ENCODE data around the gene CBX8.

Gene CBX8

GRCh38 chr17:79803421-79803996 lies 6.6 kb upstream of the CBX8 start:
- Histone ChIP-seq H3K36me3 (ENCODE audit: control insufficient read depth, insufficient read depth, low read length) (no peaks in the 10 kb centered on the region), H3K9me3 (ENCODE audit: control insufficient read depth, insufficient read depth, low read length) (no peaks in the 10 kb centered on the region), H3K27ac (ENCODE audit: low read length) (no peak overlapping the region), H3K4me3 (ENCODE audit: low read length) (no peak overlapping the region), H3K27me3 (ENCODE audit: control insufficient read depth, insufficient read depth, low read length) (peaks cover 90% of the 10 kb centered on the region), H3K4me1 (ENCODE audit: control insufficient read depth, insufficient read depth, low read length) (peaks cover 10% of the 10 kb centered on the region)
- DNase-seq (ENCODE audit: low read depth, low spot score): no peak
- WGBS (ENCODE audit: insufficient coverage, insufficient read length): no CpG with 5 or more reads among the region's 31 CpGs

- H3K27me3 ChIP-seq (ENCODE audit: control insufficient read depth, insufficient read depth, low read length): peaks cover 90% of the 10 kb centered on the region
- no CpG with 5 or more reads among the region's 57 CpGs for WGBS (ENCODE audit: insufficient coverage, insufficient read length)
Observed at GRCh38 chr17:79802736-79803420, 6.0 kb upstream of the CBX8 start.

GRCh38 chr17:79802039-79802735 lies 5.3 kb upstream of the CBX8 start:
- Histone ChIP-seq H3K4me3 (ENCODE audit: low read length) (no peak overlapping the region), H3K27ac (ENCODE audit: low read length) (no peak overlapping the region), H3K27me3 (ENCODE audit: control insufficient read depth, insufficient read depth, low read length) (peaks cover 83% of the 10 kb centered on the region), H3K4me1 (ENCODE audit: control insufficient read depth, insufficient read depth, low read length) (peaks cover 12% of the 10 kb centered on the region), H3K9me3 (ENCODE audit: control insufficient read depth, insufficient read depth, low read length) (no peaks in the 10 kb centered on the region), H3K36me3 (ENCODE audit: control insufficient read depth, insufficient read depth, low read length) (no peaks in the 10 kb centered on the region)
- WGBS (ENCODE audit: insufficient coverage, insufficient read length): no CpG with 5 or more reads among the region's 11 CpGs
- DNase-seq (ENCODE audit: low read depth, low spot score): no peak

More at GRCh38 chr17:79802736-79803420, 6.0 kb upstream of the CBX8 start:
- Histone ChIP-seq H3K36me3 (ENCODE audit: control insufficient read depth, insufficient read depth, low read length) (no peaks in the 10 kb centered on the region), H3K4me1 (ENCODE audit: control insufficient read depth, insufficient read depth, low read length) (peaks cover 12% of the 10 kb centered on the region), H3K27ac (ENCODE audit: low read length) (no peak overlapping the region), H3K9me3 (ENCODE audit: control insufficient read depth, insufficient read depth, low read length) (no peaks in the 10 kb centered on the region), H3K4me3 (ENCODE audit: low read length) (no peak overlapping the region)
- no peak for DNase-seq (ENCODE audit: low read depth, low spot score)

- Histone ChIP-seq H3K36me3 (ENCODE audit: control insufficient read depth, insufficient read depth, low read length) (no peaks in the 10 kb centered on the region), H3K4me3 (ENCODE audit: low read length) (no peak overlapping the region), H3K9me3 (ENCODE audit: control insufficient read depth, insufficient read depth, low read length) (no peaks in the 10 kb centered on the region), H3K27me3 (ENCODE audit: control insufficient read depth, insufficient read depth, low read length) (peaks cover 76% of the 10 kb centered on the region), H3K27ac (ENCODE audit: low read length) (no peak overlapping the region), H3K4me1 (ENCODE audit: control insufficient read depth, insufficient read depth, low read length) (peaks cover 9% of the 10 kb centered on the region)
- no CpG with 5 or more reads among the region's 52 CpGs for WGBS (ENCODE audit: insufficient coverage, insufficient read length)
- DNase-seq (ENCODE audit: low read depth, low spot score): no peak
Observed at GRCh38 chr17:79801156-79802038, 4.5 kb upstream of the CBX8 start.

DNA sequence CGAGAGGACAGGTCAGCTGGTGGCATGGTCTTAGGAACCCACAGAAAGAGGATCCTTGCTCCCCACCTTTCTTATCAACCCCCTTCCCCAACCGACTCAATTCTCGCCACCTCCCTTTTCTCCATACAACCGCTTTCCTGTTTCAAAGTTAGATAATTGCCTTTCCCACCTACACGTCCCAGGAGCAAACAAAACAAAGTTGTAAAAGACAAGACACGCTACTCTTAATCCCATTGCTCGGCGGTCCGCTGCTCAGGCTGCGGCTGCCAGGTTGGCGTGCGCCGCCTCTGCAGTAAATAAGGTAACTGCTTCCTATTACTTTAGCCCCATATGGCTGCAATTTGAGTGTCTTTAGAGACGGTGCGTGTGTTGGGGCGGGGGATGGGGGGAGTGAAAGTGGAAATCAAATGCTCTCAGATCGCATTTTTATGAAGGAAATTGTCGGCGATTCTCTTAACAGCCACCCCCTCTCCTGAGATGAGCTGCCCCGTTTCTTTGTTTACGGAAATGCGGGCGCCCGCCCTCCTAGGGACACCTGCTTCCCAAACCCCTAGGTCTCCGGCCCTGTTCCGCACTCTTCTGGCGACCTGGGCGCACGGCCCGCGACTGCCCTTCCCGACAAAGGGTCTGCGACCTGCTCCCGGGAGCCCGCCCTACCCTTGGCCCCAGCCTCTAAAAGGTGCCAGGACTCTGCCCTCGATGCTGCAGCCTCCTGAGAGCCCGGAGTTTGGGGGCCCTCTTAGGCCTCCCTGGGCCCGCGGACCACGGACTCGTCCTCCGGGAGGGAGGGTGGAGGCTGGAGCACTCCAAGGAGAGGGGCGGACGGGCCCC lies 3.7 kb upstream of the CBX8 start:
- DNase-seq (ENCODE audit: low read depth, low spot score): no peak
- H3K9me3 ChIP-seq (ENCODE audit: control insufficient read depth, insufficient read depth, low read length): no peaks in the 10 kb centered on the region
- H3K36me3 ChIP-seq (ENCODE audit: control insufficient read depth, insufficient read depth, low read length): no peaks in the 10 kb centered on the region
- no peak overlapping the region for H3K4me3 ChIP-seq (ENCODE audit: low read length)
- peaks cover 6% of the 10 kb centered on the region; the same call in 1 of the 2 replicates for H3K4me1 ChIP-seq (ENCODE audit: control insufficient read depth, insufficient read depth, low read length)
- H3K27ac ChIP-seq (ENCODE audit: low read length): no peak overlapping the region
- peaks cover 77% of the 10 kb centered on the region for H3K27me3 ChIP-seq (ENCODE audit: control insufficient read depth, insufficient read depth, low read length)
- WGBS (ENCODE audit: insufficient coverage, insufficient read length): no CpG with 5 or more reads among the region's 44 CpGs

- WGBS (ENCODE audit: insufficient coverage, insufficient read length): no CpG with 5 or more reads among the region's 31 CpGs
- no peak for DNase-seq (ENCODE audit: low read depth, low spot score)
- no peak overlapping the region for H3K27ac ChIP-seq (ENCODE audit: low read length)
- no peaks in the 10 kb centered on the region for H3K36me3 ChIP-seq (ENCODE audit: control insufficient read depth, insufficient read depth, low read length)
- H3K9me3 ChIP-seq (ENCODE audit: control insufficient read depth, insufficient read depth, low read length): no peaks in the 10 kb centered on the region
- peaks cover 9% of the 10 kb centered on the region; the same call in 1 of the 2 replicates for H3K4me1 ChIP-seq (ENCODE audit: control insufficient read depth, insufficient read depth, low read length)
- H3K27me3 ChIP-seq (ENCODE audit: control insufficient read depth, insufficient read depth, low read length): peaks cover 77% of the 10 kb centered on the region
- no peak overlapping the region for H3K4me3 ChIP-seq (ENCODE audit: low read length)
Observed at GRCh38 chr17:79799538-79800324, 2.9 kb upstream of the CBX8 start.

DNA sequence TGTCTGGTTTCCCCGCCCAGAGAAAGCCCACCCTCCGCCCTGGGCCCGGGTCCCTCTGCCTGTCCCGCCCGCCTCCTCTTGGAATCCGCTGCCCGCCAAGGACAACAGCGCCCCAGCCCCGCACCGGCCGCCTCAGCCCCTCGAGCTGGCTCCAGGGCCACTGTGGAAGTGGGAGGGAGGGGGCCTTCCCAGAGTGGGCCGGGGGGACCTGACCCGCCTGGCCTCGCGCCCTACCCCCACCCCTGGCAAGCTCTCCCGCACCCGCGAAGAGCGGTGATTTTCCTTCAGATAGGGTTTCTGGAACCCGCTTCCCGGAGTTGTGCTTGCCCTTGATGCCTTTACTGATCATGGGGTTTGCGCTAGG lies 2.3 kb upstream of the CBX8 start:
- no CpG with 5 or more reads among the region's 23 CpGs for WGBS (ENCODE audit: insufficient coverage, insufficient read length)
- Histone ChIP-seq H3K27ac (ENCODE audit: low read length) (no peak overlapping the region), H3K4me3 (ENCODE audit: low read length) (no peak overlapping the region), H3K27me3 (ENCODE audit: control insufficient read depth, insufficient read depth, low read length) (peaks cover 75% of the 10 kb centered on the region), H3K9me3 (ENCODE audit: control insufficient read depth, insufficient read depth, low read length) (no peaks in the 10 kb centered on the region), H3K36me3 (ENCODE audit: control insufficient read depth, insufficient read depth, low read length) (no peaks in the 10 kb centered on the region), H3K4me1 (ENCODE audit: control insufficient read depth, insufficient read depth, low read length) (peaks cover 11% of the 10 kb centered on the region; the same call in 1 of the 2 replicates)
- no peak for DNase-seq (ENCODE audit: low read depth, low spot score)

DNA sequence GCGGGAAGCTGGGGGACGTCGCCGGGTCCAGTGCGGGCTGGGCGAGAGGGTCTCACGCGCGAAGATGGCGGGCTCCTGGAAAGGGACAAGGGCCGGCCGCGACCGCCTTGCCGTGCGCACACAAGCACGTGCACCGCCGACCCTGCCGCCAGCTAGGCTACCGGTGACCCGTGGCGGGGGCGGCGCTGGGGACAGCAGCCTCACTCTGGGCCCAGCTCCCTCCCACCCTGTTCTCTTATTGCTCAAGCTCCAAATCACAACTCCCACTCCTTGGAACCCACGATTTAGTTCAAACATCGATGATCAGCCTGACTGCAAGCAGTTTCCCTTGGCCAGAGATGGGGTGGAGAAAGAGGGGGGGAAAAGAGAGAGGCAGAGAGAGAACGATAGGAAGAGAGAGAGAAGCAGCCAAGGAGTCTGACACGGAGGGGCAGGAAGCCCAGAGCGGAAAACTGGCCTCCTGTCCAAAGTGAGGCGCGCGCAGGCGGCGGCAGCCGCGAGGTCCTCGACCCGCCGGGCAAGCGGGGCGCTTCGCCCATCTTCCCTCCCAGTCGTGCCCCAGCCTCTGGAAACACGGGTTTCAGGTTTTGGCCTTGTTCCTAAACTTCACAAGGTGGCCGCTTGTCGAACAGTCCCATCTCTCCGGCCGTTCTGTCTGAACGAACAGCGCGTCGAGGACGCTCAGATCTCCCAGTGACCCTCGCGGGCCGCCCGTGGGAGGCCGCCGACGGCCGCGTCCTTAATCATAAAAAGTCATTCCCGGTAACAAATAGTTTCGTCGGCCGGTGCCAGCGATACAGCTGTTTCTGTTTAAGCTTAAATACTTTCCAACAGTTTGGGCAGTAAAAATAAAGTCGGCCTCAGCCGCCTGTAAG lies 1.7 kb upstream of the CBX8 start:
- Histone ChIP-seq H3K36me3 (ENCODE audit: control insufficient read depth, insufficient read depth, low read length) (no peaks in the 10 kb centered on the region), H3K4me3 (ENCODE audit: low read length) (peak overlapping the region; percentile 21; the same call in 1 of the 2 replicates), H3K9me3 (ENCODE audit: control insufficient read depth, insufficient read depth, low read length) (no peaks in the 10 kb centered on the region), H3K27ac (ENCODE audit: low read length) (no peak overlapping the region), H3K27me3 (ENCODE audit: control insufficient read depth, insufficient read depth, low read length) (peaks cover 76% of the 10 kb centered on the region), H3K4me1 (ENCODE audit: control insufficient read depth, insufficient read depth, low read length) (peaks cover 10% of the 10 kb centered on the region)
- WGBS (ENCODE audit: insufficient coverage, insufficient read length): no CpG with 5 or more reads among the region's 70 CpGs
- DNase-seq (ENCODE audit: low read depth, low spot score): no peak

Data from iPS DF 6.9 (cell line).